ENCODE data around the gene PRELID2. TPM values are rescaled to one million over a fixed set of nuclear protein-coding genes. Genes with fewer than 3 reads are reported as not detected.

PRELID2 gene
- total RNA-seq, 2 experiments from 2014 or later, result 3.3 to 4.4 TPM

DNA sequence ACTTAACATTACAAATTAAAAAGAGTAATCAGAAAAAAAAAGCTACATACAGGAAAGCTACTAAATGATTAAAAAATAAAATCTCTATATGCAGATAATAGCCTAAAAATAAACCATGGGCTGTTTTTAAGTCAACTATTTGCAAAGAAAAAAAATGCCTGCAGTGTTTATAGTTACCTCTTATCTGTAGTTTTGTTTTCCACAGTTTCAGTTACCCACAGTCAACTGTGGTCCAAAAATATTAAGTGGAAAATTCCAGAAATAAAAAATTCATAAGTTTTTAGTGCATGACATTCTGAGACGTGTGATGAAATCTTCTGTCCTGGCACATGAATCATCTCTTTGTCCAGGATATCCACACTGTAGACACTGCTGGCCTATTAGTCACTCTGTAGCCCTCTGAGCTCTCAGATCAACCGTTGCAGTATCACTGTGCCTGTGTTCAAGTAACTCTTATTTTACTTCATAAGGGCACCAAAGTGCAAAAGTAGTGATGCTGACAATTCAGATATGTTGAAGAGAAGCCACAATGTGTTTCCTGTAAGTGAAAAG lies 59.2 kb downstream of the PRELID2 start:
- no peak overlapping the region for H3K27ac Mint-ChIP-seq
- H3K36me3 Mint-ChIP-seq, result no peaks in the 10 kb centered on the region
- H3K4me3 Mint-ChIP-seq, result no peak overlapping the region
- POLR2A ChIA-PET, result no interaction called here
- H3K9me3 Mint-ChIP-seq, result no peaks in the 10 kb centered on the region
- no peak for DNase-seq
- no peak for ATAC-seq (ENCODE audit: low read depth)
- H3K27me3 Mint-ChIP-seq, result no peaks in the 10 kb centered on the region
- no peaks in the 10 kb centered on the region for H3K4me1 Mint-ChIP-seq

DNA sequence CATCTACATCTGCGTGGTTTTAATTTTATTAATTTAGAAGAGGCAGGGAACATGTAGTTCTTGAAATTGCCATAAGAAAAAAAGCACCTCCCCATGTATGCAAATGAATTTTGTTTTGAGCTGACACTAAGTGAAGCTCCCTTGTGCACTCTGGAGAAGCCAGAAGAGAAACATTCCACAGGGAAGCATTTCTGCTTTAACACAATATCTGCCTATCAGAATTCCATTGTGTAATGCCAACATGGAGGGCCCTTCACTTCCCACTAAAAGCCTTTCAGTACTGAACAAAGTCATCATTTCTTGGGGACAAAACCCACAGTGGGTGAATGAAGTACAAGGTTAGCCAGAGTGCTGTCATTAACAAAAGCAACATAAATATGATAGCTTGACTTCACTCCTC lies 59.7 kb downstream of the PRELID2 start:
- POLR2A ChIA-PET, result interaction anchor here (0.6 kb wide), 1 partner anchor 8 kb away, joined by 3 read pairs; no protein-coding TSS in a partner anchor
- no peaks in the 10 kb centered on the region for H3K4me1 Mint-ChIP-seq
- H3K4me3 Mint-ChIP-seq, result no peak overlapping the region
- H3K27me3 Mint-ChIP-seq, result no peaks in the 10 kb centered on the region
- no peak for ATAC-seq (ENCODE audit: low read depth)
- no peak overlapping the region for H3K27ac Mint-ChIP-seq
- H3K9me3 Mint-ChIP-seq, result no peaks in the 10 kb centered on the region
- H3K36me3 Mint-ChIP-seq, result no peaks in the 10 kb centered on the region
- DNase-seq, result no peak

DNA sequence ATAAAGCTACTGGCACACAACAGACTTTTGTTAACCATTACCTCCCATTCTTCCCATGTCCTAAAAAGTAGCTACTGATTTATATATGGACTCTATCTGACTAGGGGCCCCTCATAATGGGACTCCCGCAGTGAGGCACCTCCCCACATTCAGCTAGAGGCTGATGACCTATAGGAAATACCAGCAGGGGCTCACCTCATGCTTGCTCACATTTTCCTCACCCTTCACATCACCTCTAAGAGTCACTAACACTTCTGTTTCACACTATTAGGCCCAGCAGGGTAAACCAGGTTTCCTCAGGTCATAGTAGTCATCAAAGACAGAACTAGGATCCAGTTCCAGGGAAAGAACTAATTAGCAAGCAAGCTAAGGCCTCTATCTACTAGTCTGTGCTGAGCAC lies 60.7 kb downstream of the PRELID2 start:
- no peaks in the 10 kb centered on the region for H3K4me1 Mint-ChIP-seq
- POLR2A ChIA-PET, result no interaction called here
- no peaks in the 10 kb centered on the region for H3K36me3 Mint-ChIP-seq
- H3K27me3 Mint-ChIP-seq, result no peaks in the 10 kb centered on the region
- DNase-seq, result no peak
- ATAC-seq (ENCODE audit: low read depth), result no peak
- H3K9me3 Mint-ChIP-seq, result no peaks in the 10 kb centered on the region
- no peak overlapping the region for H3K27ac Mint-ChIP-seq
- no peak overlapping the region for H3K4me3 Mint-ChIP-seq

DNA sequence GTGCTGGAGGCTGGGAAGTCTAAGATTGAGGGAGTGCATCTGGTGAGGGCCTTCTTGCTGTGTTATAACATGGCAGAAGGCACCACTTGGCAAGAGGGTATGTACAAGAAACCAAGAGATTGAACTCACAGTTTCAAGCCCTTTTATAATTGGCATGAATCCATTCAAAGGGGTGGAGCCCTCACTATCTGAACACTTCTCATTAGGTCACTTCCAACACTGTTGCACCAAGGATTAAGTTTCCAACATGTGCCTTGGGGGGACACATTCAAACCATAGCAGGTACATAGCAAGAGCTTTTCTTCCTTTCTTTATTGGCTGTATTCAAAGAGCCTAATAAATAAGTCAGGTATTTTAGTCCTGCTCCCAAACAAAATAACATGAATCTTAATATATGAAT lies 62.7 kb downstream of the PRELID2 start:
- POLR2A ChIA-PET, result no interaction called here
- Mint-ChIP-seq H3K9me3 (peaks cover under 1% of the 10 kb centered on the region), H3K4me1 (no peaks in the 10 kb centered on the region), H3K36me3 (no peaks in the 10 kb centered on the region), H3K4me3 (no peak overlapping the region), H3K27ac (no peak overlapping the region), H3K27me3 (no peaks in the 10 kb centered on the region)
- no peak for DNase-seq
- no peak for ATAC-seq (ENCODE audit: low read depth)

DNA sequence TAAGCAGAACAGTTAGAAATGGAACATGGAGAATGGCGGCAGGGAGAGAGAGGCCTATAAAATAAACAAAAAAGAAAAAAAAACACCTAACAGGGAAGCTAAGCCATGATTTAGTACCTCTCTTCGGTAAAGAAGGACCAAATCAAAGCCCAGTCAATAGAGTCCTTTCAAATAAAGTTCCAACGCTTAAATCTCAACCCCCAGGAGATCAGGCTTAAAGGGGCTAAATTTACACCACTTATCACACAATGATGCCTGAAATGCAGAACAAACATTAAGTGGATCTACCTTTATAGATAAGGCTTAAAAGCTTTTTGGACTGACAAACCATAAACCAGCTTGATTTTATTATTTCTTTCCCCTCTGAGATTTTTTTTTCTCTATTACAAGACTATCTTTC lies 66.3 kb downstream of the PRELID2 start:
- Mint-ChIP-seq H3K27ac (no peak overlapping the region), H3K9me3 (peaks cover 2% of the 10 kb centered on the region), H3K27me3 (no peaks in the 10 kb centered on the region), H3K4me1 (no peaks in the 10 kb centered on the region), H3K36me3 (no peaks in the 10 kb centered on the region), H3K4me3 (no peak overlapping the region)
- no peak for DNase-seq
- no peak for ATAC-seq (ENCODE audit: low read depth)
- POLR2A ChIA-PET, result no interaction called here

DNA sequence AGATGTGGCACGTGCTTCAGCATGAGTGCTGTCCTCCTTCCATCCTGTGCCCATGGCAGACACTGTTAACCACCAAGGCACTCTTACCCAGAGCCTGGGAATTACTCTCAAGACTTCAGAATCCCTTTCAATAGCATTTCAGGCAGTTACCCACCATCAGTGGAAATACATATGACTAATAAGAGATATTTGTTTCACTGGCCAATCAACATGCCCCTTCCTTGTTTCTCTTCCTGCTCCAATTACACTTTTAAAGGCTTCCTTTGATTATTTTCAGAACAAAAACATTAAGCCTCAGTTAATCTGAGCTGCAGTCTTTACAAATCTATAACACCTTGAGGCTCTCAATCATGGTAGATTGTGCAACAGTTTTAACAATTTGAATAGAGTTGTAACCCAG lies 70.8 kb downstream of the PRELID2 start:
- H3K4me3 Mint-ChIP-seq, result no peak overlapping the region
- POLR2A ChIA-PET, result no interaction called here

DNA sequence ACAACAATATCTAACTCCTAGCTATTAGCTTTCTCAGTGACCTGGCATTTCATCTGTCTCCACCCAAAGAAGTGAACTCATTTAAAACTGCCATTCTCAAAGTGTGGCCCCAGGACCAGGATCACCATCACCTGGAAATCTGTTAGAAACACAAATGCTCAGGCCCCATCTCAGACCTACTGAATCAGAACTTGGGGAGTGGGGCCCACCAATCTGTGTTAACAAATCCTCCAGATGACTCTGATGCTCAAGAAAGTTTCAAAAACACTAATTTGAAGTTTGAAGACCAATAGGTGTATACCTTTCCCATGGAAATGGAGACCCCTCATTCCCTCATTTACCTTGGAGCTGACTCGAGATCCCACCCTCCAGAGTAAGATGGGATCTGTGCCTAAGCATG lies 72.3 kb downstream of the PRELID2 start:
- peaks cover 2% of the 10 kb centered on the region for H3K9me3 Mint-ChIP-seq

More for the DNA sequence above, 70.8 kb downstream of the PRELID2 start:
- Mint-ChIP-seq H3K9me3 (peaks cover 2% of the 10 kb centered on the region), H3K27ac (no peak overlapping the region), H3K36me3 (no peaks in the 10 kb centered on the region), H3K4me1 (no peaks in the 10 kb centered on the region), H3K27me3 (no peaks in the 10 kb centered on the region)
- no peak for ATAC-seq (ENCODE audit: low read depth)
- DNase-seq, result no peak

DNA sequence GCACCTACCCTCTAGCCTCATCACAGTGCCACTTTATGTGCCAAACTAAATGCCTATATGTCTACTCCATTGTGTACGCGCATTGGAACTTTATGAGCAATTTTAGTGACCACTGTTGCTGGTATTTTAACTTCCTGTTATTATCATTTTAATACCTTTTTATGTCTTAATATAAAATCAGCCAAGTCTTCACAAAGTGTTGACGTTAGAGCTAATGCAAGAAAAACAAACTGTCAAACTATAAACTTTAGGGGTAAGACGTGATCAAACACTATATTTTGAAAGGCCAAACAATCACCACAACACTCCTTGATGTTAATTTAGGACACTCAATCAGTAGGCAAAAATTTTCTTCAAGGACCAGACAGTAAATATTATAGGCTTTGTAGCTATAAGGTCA lies 73.9 kb downstream of the PRELID2 start:
- POLR2A ChIA-PET, result no interaction called here
- ATAC-seq (ENCODE audit: low read depth), result no peak
- Mint-ChIP-seq H3K9me3 (no peaks in the 10 kb centered on the region), H3K36me3 (no peaks in the 10 kb centered on the region), H3K27ac (no peak overlapping the region), H3K4me1 (no peaks in the 10 kb centered on the region), H3K27me3 (no peaks in the 10 kb centered on the region), H3K4me3 (no peak overlapping the region)
- no peak for DNase-seq

More for the DNA sequence above, 72.3 kb downstream of the PRELID2 start:
- DNase-seq (no peak), ATAC-seq (ENCODE audit: low read depth) (no peak)
- Mint-ChIP-seq H3K4me1 (no peaks in the 10 kb centered on the region), H3K27ac (no peak overlapping the region), H3K4me3 (no peak overlapping the region), H3K36me3 (no peaks in the 10 kb centered on the region), H3K27me3 (no peaks in the 10 kb centered on the region)
- POLR2A ChIA-PET, result no interaction called here

DNA sequence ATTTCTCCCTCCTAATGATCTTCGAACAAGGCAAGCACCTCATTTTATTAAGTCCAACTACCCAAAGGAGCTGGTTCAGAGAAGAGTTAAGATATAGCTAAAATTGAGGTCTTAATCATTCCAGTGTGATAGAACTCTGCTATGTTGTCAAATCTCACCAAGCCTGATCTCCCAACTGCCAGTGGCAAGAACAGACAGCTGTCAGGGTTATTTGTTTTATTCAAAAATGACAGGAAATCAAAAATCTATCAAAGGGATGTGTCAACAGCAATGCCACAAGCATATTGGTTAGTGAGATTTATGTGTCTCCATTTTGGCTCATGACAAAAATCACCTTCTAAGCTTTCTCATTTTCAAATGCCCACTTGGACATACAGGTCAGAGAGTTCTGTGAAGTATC lies 74.5 kb downstream of the PRELID2 start:
- Mint-ChIP-seq H3K27me3 (peaks cover under 1% of the 10 kb centered on the region), H3K27ac (no peak overlapping the region), H3K4me1 (no peaks in the 10 kb centered on the region), H3K9me3 (no peaks in the 10 kb centered on the region), H3K36me3 (no peaks in the 10 kb centered on the region), H3K4me3 (no peak overlapping the region)
- ATAC-seq (ENCODE audit: low read depth) (no peak), DNase-seq (no peak)
- POLR2A ChIA-PET, result no interaction called here

DNA sequence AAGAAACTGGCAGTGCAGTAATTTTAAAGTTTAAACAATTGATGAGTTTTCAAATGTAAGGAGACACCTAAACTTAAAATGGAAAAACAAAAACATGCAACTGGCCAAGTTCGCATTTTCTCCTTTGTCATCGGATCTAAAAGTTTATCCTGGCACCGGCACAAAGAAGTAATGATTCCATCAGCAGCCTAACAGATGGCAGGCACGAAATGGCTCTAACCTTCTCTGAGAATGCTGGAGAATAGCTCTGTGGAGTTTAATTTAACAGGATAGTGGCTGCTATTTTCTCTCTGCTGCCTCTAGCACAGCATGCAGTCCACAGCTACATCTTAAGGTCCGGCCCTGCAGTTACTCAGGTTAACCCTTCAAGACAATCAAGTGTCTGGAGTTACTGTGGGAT lies 82.2 kb downstream of the PRELID2 start:
- Mint-ChIP-seq H3K9me3 (peaks cover 3% of the 10 kb centered on the region), H3K36me3 (no peaks in the 10 kb centered on the region), H3K4me1 (no peaks in the 10 kb centered on the region), H3K4me3 (no peak overlapping the region), H3K27ac (no peak overlapping the region), H3K27me3 (peaks cover 2% of the 10 kb centered on the region)
- ATAC-seq (ENCODE audit: low read depth) (no peak), DNase-seq (no peak)
- POLR2A ChIA-PET, result no interaction called here

DNA sequence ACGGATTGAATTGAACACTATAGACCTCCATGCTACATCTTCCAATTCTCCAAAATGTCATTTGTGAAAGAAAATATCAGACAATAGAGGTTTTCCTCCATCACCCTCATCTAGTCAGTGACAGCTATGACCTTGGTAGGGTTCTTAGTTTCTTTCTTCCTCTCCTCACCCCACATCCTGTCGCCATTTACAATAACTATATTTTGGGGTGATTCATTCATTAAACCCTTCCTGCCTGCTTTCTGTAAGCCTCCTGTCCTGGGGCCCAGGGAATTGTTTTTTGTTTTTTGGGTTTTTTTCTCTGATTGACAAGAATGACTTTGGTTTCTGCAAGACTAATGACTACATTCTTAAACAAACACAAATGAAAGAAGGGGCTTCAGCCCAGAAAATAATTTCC lies 82.6 kb downstream of the PRELID2 start:
- Mint-ChIP-seq H3K4me3 (no peak overlapping the region), H3K36me3 (no peaks in the 10 kb centered on the region), H3K4me1 (no peaks in the 10 kb centered on the region), H3K27ac (no peak overlapping the region), H3K9me3 (peaks cover 3% of the 10 kb centered on the region), H3K27me3 (peaks cover 2% of the 10 kb centered on the region)
- POLR2A ChIA-PET, result no interaction called here
- DNase-seq, result no peak
- ATAC-seq (ENCODE audit: low read depth), result no peak

DNA sequence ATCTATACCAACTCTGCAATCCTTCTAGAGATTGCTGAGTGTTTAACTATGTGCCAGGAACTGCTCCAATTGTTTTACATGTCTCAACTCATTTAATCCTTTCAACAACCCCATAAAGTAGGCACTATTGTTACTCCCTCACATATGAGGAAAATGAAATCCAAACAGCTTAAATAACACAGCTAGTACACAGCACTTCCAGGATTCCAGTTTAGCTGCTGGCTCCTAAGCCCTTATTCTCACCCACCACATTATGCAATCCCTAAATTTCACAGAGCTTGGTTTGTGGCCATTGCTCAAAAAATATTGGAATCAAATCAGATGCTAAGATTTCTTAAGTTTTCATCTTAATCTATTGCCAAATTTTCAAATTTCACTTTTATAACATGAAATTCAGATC lies 84.9 kb downstream of the PRELID2 start:
- POLR2A ChIA-PET, result no interaction called here
- ATAC-seq (ENCODE audit: low read depth) (no peak), DNase-seq (no peak)
- Mint-ChIP-seq H3K36me3 (no peaks in the 10 kb centered on the region), H3K27me3 (no peaks in the 10 kb centered on the region), H3K27ac (no peak overlapping the region), H3K4me1 (no peaks in the 10 kb centered on the region), H3K9me3 (peaks cover 3% of the 10 kb centered on the region), H3K4me3 (no peak overlapping the region)

DNA sequence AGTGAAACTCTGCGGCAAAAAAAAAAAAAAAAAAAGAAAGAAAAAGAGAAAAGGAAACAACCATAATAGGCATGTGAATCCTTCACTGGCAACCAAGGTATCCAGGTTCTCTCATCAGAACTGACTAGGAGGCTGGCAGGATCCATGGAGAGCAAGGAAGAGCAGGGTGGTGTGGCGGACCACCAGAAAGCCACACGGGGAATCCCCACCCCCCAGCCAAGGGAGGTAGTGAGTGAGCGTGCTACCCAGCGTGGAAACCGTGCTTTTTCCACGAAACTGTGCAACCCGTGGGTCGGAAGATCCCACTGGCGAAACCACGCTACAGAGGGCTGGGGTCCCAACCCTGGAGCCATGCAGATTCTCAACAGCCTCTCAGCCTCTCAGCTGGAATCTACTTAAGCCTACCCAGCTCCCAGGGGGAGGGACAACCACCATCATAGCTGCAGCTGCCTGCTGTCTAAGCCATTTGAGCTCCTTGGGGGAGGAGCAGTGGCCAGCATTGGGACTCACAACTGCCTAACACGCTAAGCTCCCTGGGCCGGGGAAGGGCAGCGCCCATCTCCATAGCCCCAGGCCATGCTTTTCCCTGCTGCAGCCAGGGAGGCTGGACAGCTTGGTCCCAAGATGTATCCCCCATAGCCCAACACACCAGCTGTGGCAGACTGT lies 91.6 kb downstream of the PRELID2 start:
- no peak overlapping the region for H3K27ac Mint-ChIP-seq
- H3K4me3 Mint-ChIP-seq, result no peak overlapping the region
- no peaks in the 10 kb centered on the region for H3K27me3 Mint-ChIP-seq
- POLR2A ChIA-PET, result no interaction called here
- peak; percentile 28 for DNase-seq
- H3K9me3 Mint-ChIP-seq, result peaks cover 5% of the 10 kb centered on the region
- H3K4me1 Mint-ChIP-seq, result no peaks in the 10 kb centered on the region
- peak; percentile 54 for ATAC-seq (ENCODE audit: low read depth)
- H3K36me3 Mint-ChIP-seq, result no peaks in the 10 kb centered on the region

DNA sequence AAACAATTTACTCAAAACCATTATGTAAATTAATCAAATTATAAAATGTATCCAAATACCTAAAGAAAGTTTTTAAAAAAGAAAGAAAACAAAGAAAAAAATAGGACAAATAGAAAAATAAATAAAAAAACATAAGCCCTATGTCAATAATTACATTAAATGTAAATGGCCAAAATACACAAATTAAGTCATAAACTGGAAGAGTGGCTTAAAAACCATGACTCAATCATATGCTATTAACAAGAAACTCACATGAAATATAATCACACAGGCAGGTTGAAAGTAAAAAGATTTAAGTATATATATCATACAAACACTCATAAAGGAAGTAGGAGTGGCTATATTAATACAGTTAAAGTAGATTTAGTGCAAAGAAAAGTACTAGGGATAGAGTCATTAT lies 95.3 kb downstream of the PRELID2 start:
- Mint-ChIP-seq H3K4me3 (no peak overlapping the region), H3K36me3 (no peaks in the 10 kb centered on the region), H3K27ac (no peak overlapping the region), H3K27me3 (no peaks in the 10 kb centered on the region), H3K9me3 (peaks cover 3% of the 10 kb centered on the region), H3K4me1 (no peaks in the 10 kb centered on the region)
- POLR2A ChIA-PET, result no interaction called here
- ATAC-seq (ENCODE audit: low read depth) (no peak), DNase-seq (no peak)

DNA sequence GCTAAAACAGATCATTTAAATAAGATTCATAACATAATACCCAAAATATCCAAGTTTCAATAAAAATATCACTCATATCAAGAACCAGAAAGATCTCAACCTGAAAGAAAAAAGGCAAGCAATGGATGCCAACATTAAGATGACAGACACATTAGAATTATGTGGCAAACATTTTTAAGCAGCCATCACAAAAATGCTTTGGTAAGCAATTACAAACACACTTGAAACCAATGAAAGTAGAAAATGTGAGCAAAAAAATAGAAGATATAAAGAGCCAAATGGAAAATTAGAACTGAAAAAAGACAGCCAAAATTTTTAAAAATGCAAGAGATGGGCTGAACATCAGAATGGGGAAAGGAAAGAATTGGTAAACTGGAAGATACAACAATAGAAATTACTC lies 96.9 kb downstream of the PRELID2 start:
- Mint-ChIP-seq H3K4me1 (no peaks in the 10 kb centered on the region), H3K4me3 (no peak overlapping the region), H3K27me3 (no peaks in the 10 kb centered on the region), H3K27ac (no peak overlapping the region), H3K36me3 (no peaks in the 10 kb centered on the region), H3K9me3 (peaks cover 3% of the 10 kb centered on the region)
- ATAC-seq (ENCODE audit: low read depth) (no peak), DNase-seq (no peak)
- POLR2A ChIA-PET, result no interaction called here

Measured in activated naive CD8-positive, alpha-beta T cell treated with anti-CD3 and anti-CD28 coated beads, Interleukin-2, amount 10 ng/mL, durations not matched to agents 7 days and 5 days (primary cell).